RWPE2 (cell line): ENCODE measurements around the gene SHISA7.

ENCODE experiments used
- ATAC-seq: fragments of 200-7000 bp; cut with Tn5 transposase; 3 replicates; pipeline ENCODE4 v1.9.1; 2021; ENCODE audit warnings: low read depth
- DNase-seq: peaks from one replicate; pipeline ENCODE4 v3.0.0-alpha.2; 2020; ENCODE audit warnings: low spot score
- H3K27ac ChIP-seq: fragments of 450-650 bp; 2 replicates; pipeline ENCODE4 v1.5.1; 2017; ENCODE audit warnings: mild to moderate bottlenecking; ENCODE audit not compliant: poor library complexity, severe bottlenecking
- H3K27me3 ChIP-seq: fragments of 250-450 bp; sonication (Bioruptor Pico); 2 replicates; pipeline ENCODE4 v1.5.1; 2021; ENCODE audit warnings: mild to moderate bottlenecking, moderate library complexity; ENCODE audit not compliant: insufficient read depth, poor library complexity, severe bottlenecking
- H3K36me3 ChIP-seq: fragments of 250-450 bp; sonication (Bioruptor Pico); 2 replicates; pipeline ENCODE4 v1.5.1; 2020; ENCODE audit warnings: low read depth, mild to moderate bottlenecking, moderate library complexity
- H3K4me1 ChIP-seq: fragments of 250-450 bp; sonication (Bioruptor Pico); 2 replicates; pipeline ENCODE4 v1.5.1; 2021; ENCODE audit warnings: mild to moderate bottlenecking, moderate library complexity; ENCODE audit not compliant: insufficient read depth, poor library complexity, severe bottlenecking
- H3K4me3 ChIP-seq: fragments of 250-450 bp; sonication (Bioruptor Pico); 2 replicates; pipeline ENCODE4 v1.5.1; 2021; ENCODE audit warnings: mild to moderate bottlenecking, moderate library complexity; ENCODE audit not compliant: severe bottlenecking
- H3K9me3 ChIP-seq: fragments of 250-450 bp; sonication (Bioruptor Pico); 2 replicates; pipeline ENCODE4 v1.5.1; 2021; ENCODE audit warnings: mild to moderate bottlenecking, moderate library complexity; ENCODE audit not compliant: severe bottlenecking
- CTCF ChIP-seq: fragments of 450-650 bp; IDR thresholded peaks from one replicate; pipeline ENCODE4 v1.5.1; 2017; ENCODE audit warnings: mild to moderate bottlenecking, moderate library complexity; ENCODE audit not compliant: poor library complexity, severe bottlenecking

Gene SHISA7

GRCh38 chr19:55434356-55434919 lies 8.7 kb downstream of the SHISA7 start:
- Histone ChIP-seq H3K27ac (no peak overlapping the region), H3K27me3 (peaks cover 17% of the 10 kb centered on the region), H3K36me3 (no peaks in the 10 kb centered on the region), H3K9me3 (no peaks in the 10 kb centered on the region), H3K4me3 (no peak overlapping the region), H3K4me1 (no peaks in the 10 kb centered on the region)
- DNase-seq (no peak), ATAC-seq (no peak)
- TF ChIP-seq CTCF, result no peak

- TF ChIP-seq CTCF, result no peak
- Histone ChIP-seq H3K4me1 (no peaks in the 10 kb centered on the region), H3K27me3 (peaks cover 12% of the 10 kb centered on the region), H3K36me3 (no peaks in the 10 kb centered on the region), H3K9me3 (no peaks in the 10 kb centered on the region), H3K4me3 (no peak overlapping the region), H3K27ac (no peak overlapping the region)
- ATAC-seq (no peak), DNase-seq (no peak)
These were observed 9.8 kb downstream of the SHISA7 start for GRCh38 chr19:55433292-55433691.

GRCh38 chr19:55432241-55432959 lies 10.7 kb downstream of the SHISA7 start:
- Histone ChIP-seq H3K27ac (no peak overlapping the region), H3K4me1 (no peaks in the 10 kb centered on the region), H3K36me3 (no peaks in the 10 kb centered on the region), H3K27me3 (peaks cover 12% of the 10 kb centered on the region), H3K9me3 (no peaks in the 10 kb centered on the region), H3K4me3 (no peak overlapping the region)
- ATAC-seq (no peak), DNase-seq (no peak)
- TF ChIP-seq CTCF, result no peak

GRCh38 chr19:55431183-55431582 lies 11.9 kb downstream of the SHISA7 start:
- Histone ChIP-seq H3K27me3 (peaks cover 12% of the 10 kb centered on the region), H3K9me3 (no peaks in the 10 kb centered on the region), H3K36me3 (no peaks in the 10 kb centered on the region), H3K4me3 (no peak overlapping the region), H3K4me1 (no peaks in the 10 kb centered on the region), H3K27ac (no peak overlapping the region)
- no peak for ATAC-seq
- DNase-seq, result no peak
- no peak for TF ChIP-seq CTCF

GRCh38 chr19:55426042-55426441 lies 17.1 kb downstream of the SHISA7 start:
- Histone ChIP-seq H3K36me3 (no peaks in the 10 kb centered on the region), H3K27ac (no peak overlapping the region)
- no peak for ATAC-seq

More at GRCh38 chr19:55426042-55426441, 17.1 kb downstream of the SHISA7 start:
- Histone ChIP-seq H3K4me3 (no peak overlapping the region), H3K4me1 (no peaks in the 10 kb centered on the region), H3K9me3 (no peaks in the 10 kb centered on the region), H3K27me3 (no peaks in the 10 kb centered on the region)
- TF ChIP-seq CTCF, result no peak
- no peak for DNase-seq
